CD4-positive, alpha-beta T cell (primary cell): ENCODE results near the gene BAZ1A. TPM values are rescaled to one million over a fixed set of nuclear protein-coding genes. Genes with fewer than 3 reads are reported as not detected.

Source experiments
- ATAC-seq: fragments of 200-7000 bp; cut with Tn5 transposase; one replicate; pipeline ENCODE4 v1.10.0; 2022; ENCODE audit warnings: mild to moderate bottlenecking; ENCODE audit not compliant: poor library complexity
- CTCF ChIA-PET: fragments of 350-600 bp; sonication (Branson Sonifier 250); formaldehyde crosslinking; loops from one replicate; lab custom pipeline; 2021; ENCODE audit warnings: antibody characterized with exemption, inconsistent platforms; lab: Charles Lee
- POLR2A ChIA-PET: fragments of 350-600 bp; sonication (Branson Sonifier 250); formaldehyde crosslinking; loops from one replicate; lab custom pipeline; 2021; ENCODE audit warnings: antibody characterized with exemption, inconsistent platforms; lab: Charles Lee
- DNase-seq, 14 experiments: peaks; one replicate each; pipeline ENCODE4 v3.0.0-alpha.2; 2013 to 2020; ENCODE audit warnings: mixed read lengths in 2 of 14
- H3K27ac ChIP-seq, 2 donors: one replicate each; pipeline versions ENCODE4 v1.5.1 to v1.7.0; 2013; ENCODE audit warnings: low read length in 2 of 2, low read depth in 1 of 2, mild to moderate bottlenecking in 1 of 2
- H3K27me3 ChIP-seq, 2 experiments: 1 replicate in 1 of 2; 2 replicates in 1 of 2; pipeline versions ENCODE4 v1.6.1 to v1.7.0; 2013; ENCODE audit warnings: low read length in 2 of 2, control low read depth in 1 of 2, mild to moderate bottlenecking in 1 of 2, moderate library complexity in 1 of 2; ENCODE audit not compliant: insufficient read depth in 2 of 2, control insufficient read depth in 1 of 2
- H3K36me3 ChIP-seq: one replicate; pipeline ENCODE4 v1.6.1; 2013; ENCODE audit warnings: low read length, control low read depth; ENCODE audit not compliant: insufficient read depth
- H3K4me1 ChIP-seq: one replicate; pipeline ENCODE4 v1.6.1; 2013; ENCODE audit warnings: low read length, control low read depth; ENCODE audit not compliant: insufficient read depth
- H3K4me3 ChIP-seq: one replicate; pipeline ENCODE4 v1.5.1; 2013; ENCODE audit warnings: mild to moderate bottlenecking, low read length, moderate library complexity
- H3K9me3 ChIP-seq, 2 experiments: 1 replicate in 1 of 2; 2 replicates in 1 of 2; pipeline versions ENCODE4 v1.6.1 to v1.7.0; 2013; ENCODE audit warnings: low read length in 2 of 2, mild to moderate bottlenecking in 2 of 2, control low read depth in 1 of 2, moderate library complexity in 1 of 2; ENCODE audit not compliant: control insufficient read depth in 1 of 2, insufficient read depth in 1 of 2
- H3K27ac Mint-ChIP-seq: one replicate; pipeline ENCODE4 v1.8.0; 2020; ENCODE audit warnings: mixed read lengths
- H3K27me3 Mint-ChIP-seq: one replicate; pipeline ENCODE4 v1.8.0; 2021; ENCODE audit warnings: mixed read lengths
- H3K36me3 Mint-ChIP-seq: one replicate; pipeline ENCODE4 v1.8.0; 2021; ENCODE audit warnings: low read depth, mixed read lengths
- H3K4me1 Mint-ChIP-seq: one replicate; pipeline ENCODE4 v1.8.0; 2021; ENCODE audit warnings: low read depth, mixed read lengths
- H3K4me3 Mint-ChIP-seq: one replicate; pipeline ENCODE4 v1.8.0; 2020; ENCODE audit warnings: mild to moderate bottlenecking, mixed read lengths
- H3K9me3 Mint-ChIP-seq: one replicate; pipeline ENCODE4 v1.8.0; 2020; ENCODE audit warnings: mixed read lengths
- CTCF ChIP-seq: fragments of 200-600 bp; IDR thresholded peaks from one replicate; pipeline ENCODE4 v1.8.0; 2022; ENCODE audit warnings: antibody characterized with exemption, mild to moderate bottlenecking
- intact Hi-C, 2 experiments: fragments of 100-400 bp; cut with DNase I in 1 of 2; cut with micrococcal nuclease in 1 of 2; formaldehyde crosslinking; loops; one replicate each; pipeline versions ENCODE4 v1.15.1 to v1.9.0; 2023 to 2025; cut with DNase I, micrococcal nuclease
- total RNA-seq, 174 experiments: library from RNA in 2 of 174; stranded (reverse) in 2 of 174; gene quantifications; one replicate each; pipeline ENCODE4 v1.2.3 and lab custom pipeline; 2021 to 2026

The BAZ1A gene
- total RNA-seq, 2 experiments from 2014 or later = 46.5 to 52.3 TPM

- no peaks in the 10 kb centered on the region for H3K9me3 ChIP-seq
- Mint-ChIP-seq H3K27me3 (no peaks in the 10 kb centered on the region), H3K4me1 (no peaks in the 10 kb centered on the region), H3K36me3 (no peaks in the 10 kb centered on the region), H3K4me3 (no peak overlapping the region), H3K27ac (no peak overlapping the region), H3K9me3 (no peaks in the 10 kb centered on the region)
- TF ChIP-seq CTCF = no peak
- POLR2A ChIA-PET = interaction anchor here (0.6 kb wide), 1 partner anchor 63 kb away, joined by 5 read pairs; no protein-coding TSS in a partner anchor
- DNase-seq = no peak
- intact Hi-C loops = no loop called here
- no peak overlapping the region for H3K27ac ChIP-seq
- no peaks in the 10 kb centered on the region for H3K27me3 ChIP-seq
- no peak overlapping the region for H3K4me3 ChIP-seq
- no peaks in the 10 kb centered on the region for H3K36me3 ChIP-seq
- H3K4me1 ChIP-seq = no peaks in the 10 kb centered on the region
- no peak for ATAC-seq
- CTCF ChIA-PET = interaction anchor here (0.7 to 1.3 kb wide), 2 partner anchors 15 to 60 kb away, joined by 3 read pairs; no protein-coding TSS in a partner anchor
These were observed 142.4 kb downstream of the BAZ1A start for GRCh38 chr14:34732802-34733201.

- Mint-ChIP-seq H3K4me1 (peaks cover 6% of the 10 kb centered on the region), H3K27ac (no peak overlapping the region), H3K27me3 (no peaks in the 10 kb centered on the region), H3K9me3 (no peaks in the 10 kb centered on the region), H3K4me3 (no peak overlapping the region), H3K36me3 (no peaks in the 10 kb centered on the region)
- TF ChIP-seq CTCF = no peak
- ChIA-PET POLR2A (no interaction called here), CTCF (interaction anchor here (1.0 to 3.0 kb wide), 2 partner anchors 12 to 53 kb away, joined by 3 to 37 read pairs; no protein-coding TSS in a partner anchor)
- Histone ChIP-seq H3K36me3 (no peaks in the 10 kb centered on the region), H3K4me1 (peaks cover 3% of the 10 kb centered on the region), H3K27ac (no peak overlapping the region), H3K27me3 (no peaks in the 10 kb centered on the region), H3K4me3 (no peak overlapping the region), H3K9me3 (no peaks in the 10 kb centered on the region)
- intact Hi-C loops = loop anchor here (1.0 to 10.0 kb wide), 5 partner anchors 52 to 392 kb away; partner anchors contain the start of gene SPTSSA (in 1 of the 2)
- no peak for ATAC-seq
- DNase-seq = no peak
These were observed 151.3 kb downstream of the BAZ1A start for GRCh38 chr14:34723867-34724266.

- Mint-ChIP-seq H3K27me3 (no peaks in the 10 kb centered on the region), H3K9me3 (no peaks in the 10 kb centered on the region), H3K4me3 (no peak overlapping the region), H3K36me3 (no peaks in the 10 kb centered on the region), H3K27ac (no peak overlapping the region), H3K4me1 (peaks cover 6% of the 10 kb centered on the region)
- no peak overlapping the region for H3K4me3 ChIP-seq
- ChIA-PET POLR2A (interaction anchor here (0.6 to 1.0 kb wide), 3 partner anchors 9 to 155 kb away, joined by 3 to 10 read pairs (median 4); partner anchors contain the start of gene CFL2), CTCF (interaction anchor here (0.6 to 3.0 kb wide), 13 partner anchors 9 to 160 kb away, joined by 3 to 37 read pairs (median 4); partner anchors contain the start of gene CFL2)
- peak; percentile 96 for TF ChIP-seq CTCF
- intact Hi-C loops = loop anchor here (1.0 to 10.0 kb wide), 5 partner anchors 51 to 391 kb away; partner anchors contain the start of gene SPTSSA (in 1 of the 2)
- peak; percentile 60 for ATAC-seq
- H3K27ac ChIP-seq = no peak overlapping the region
- H3K4me1 ChIP-seq = peaks cover 3% of the 10 kb centered on the region
- DNase-seq = peak in 10 of 14 experiments; percentile 4 to 73 (median 23)
- no peaks in the 10 kb centered on the region for H3K9me3 ChIP-seq
- no peaks in the 10 kb centered on the region for H3K36me3 ChIP-seq
- H3K27me3 ChIP-seq = no peaks in the 10 kb centered on the region
These were observed 152.2 kb downstream of the BAZ1A start for GRCh38 chr14:34722723-34723545.
